Neural crest cell (in vitro differentiated cells): ENCODE results near the gene PLEKHB1. TPM values are rescaled to one million over a fixed set of nuclear protein-coding genes. Genes with fewer than 3 reads are reported as not detected.

ENCODE experiments used
- DNase-seq: peaks from one replicate; pipeline ENCODE4 v3.0.0; 2021; ENCODE audit warnings: low read depth, mixed read lengths, low spot score
- H3K27ac Mint-ChIP-seq: one replicate; pipeline ENCODE4 v1.8.0; 2021; ENCODE audit warnings: mild to moderate bottlenecking, mixed read lengths; ENCODE audit not compliant: unreplicated experiment
- H3K27me3 Mint-ChIP-seq: 2 replicates; pipeline ENCODE4 v1.8.0; 2021; ENCODE audit warnings: low read depth, mild to moderate bottlenecking, mixed read lengths
- H3K36me3 Mint-ChIP-seq: 2 replicates; pipeline ENCODE4 v1.8.0; 2021; ENCODE audit warnings: low read depth, mild to moderate bottlenecking, mixed read lengths
- H3K4me1 Mint-ChIP-seq: 2 replicates; pipeline ENCODE4 v1.8.0; 2021; ENCODE audit warnings: mixed read lengths
- H3K4me3 Mint-ChIP-seq: one replicate; pipeline ENCODE4 v1.8.0; 2021; ENCODE audit warnings: mild to moderate bottlenecking, mixed read lengths
- H3K9me3 Mint-ChIP-seq: 2 replicates; pipeline ENCODE4 v1.8.0; 2021; ENCODE audit warnings: mixed read lengths
- CTCF ChIP-seq: fragments of 200-600 bp; sonication (generic); conservative IDR thresholded peaks from 2 replicates; pipeline ENCODE4 v1.5.0; 2021; ENCODE audit warnings: antibody characterized with exemption, mild to moderate bottlenecking
- total RNA-seq: library from RNA; stranded (reverse); gene quantifications from 2 replicates; pipeline ENCODE4 v1.2.1, GENCODE V29; 2021

The PLEKHB1 gene
- total RNA-seq, 1 donor from 2014 or later: 42.7 TPM

- no peak for TF ChIP-seq CTCF
- Mint-ChIP-seq H3K36me3 (no peaks in the 10 kb centered on the region), H3K9me3 (peaks cover 5% of the 10 kb centered on the region), H3K4me1 (peaks cover 3% of the 10 kb centered on the region), H3K4me3 (no peak overlapping the region), H3K27ac (no peak overlapping the region), H3K27me3 (no peaks in the 10 kb centered on the region)
- DNase-seq: no peak
Observed at GRCh38 chr11:73614591-73614990, 31.8 kb upstream of the PLEKHB1 start.

- peaks cover 9% of the 10 kb centered on the region for H3K4me1 Mint-ChIP-seq
- DNase-seq: no peak
- no peaks in the 10 kb centered on the region for H3K36me3 Mint-ChIP-seq
- no peaks in the 10 kb centered on the region for H3K9me3 Mint-ChIP-seq
- no peak for TF ChIP-seq CTCF
- H3K27me3 Mint-ChIP-seq: peaks cover 20% of the 10 kb centered on the region
- no peak overlapping the region for H3K4me3 Mint-ChIP-seq
- H3K27ac Mint-ChIP-seq: no peak overlapping the region
Observed at GRCh38 chr11:73622926-73623593, 23.3 kb upstream of the PLEKHB1 start.

GRCh38 chr11:73623686-73624085, 22.7 kb upstream of the PLEKHB1 start:
- no peaks in the 10 kb centered on the region for H3K9me3 Mint-ChIP-seq
- no peak for DNase-seq
- no peak overlapping the region for H3K27ac Mint-ChIP-seq
- no peak for TF ChIP-seq CTCF
- H3K27me3 Mint-ChIP-seq: peaks cover 20% of the 10 kb centered on the region
- no peak overlapping the region for H3K4me3 Mint-ChIP-seq
- peaks cover 14% of the 10 kb centered on the region for H3K4me1 Mint-ChIP-seq
- H3K36me3 Mint-ChIP-seq: no peaks in the 10 kb centered on the region

- TF ChIP-seq CTCF: peak; percentile 95
- H3K36me3 Mint-ChIP-seq: no peaks in the 10 kb centered on the region
- H3K4me1 Mint-ChIP-seq: peaks cover 26% of the 10 kb centered on the region
- peaks cover 20% of the 10 kb centered on the region for H3K27me3 Mint-ChIP-seq
- no peak overlapping the region for H3K27ac Mint-ChIP-seq
- no peak overlapping the region for H3K4me3 Mint-ChIP-seq
- H3K9me3 Mint-ChIP-seq: no peaks in the 10 kb centered on the region
- peak; percentile 78 for DNase-seq
Observed at GRCh38 chr11:73625696-73626318, 20.6 kb upstream of the PLEKHB1 start.

- H3K9me3 Mint-ChIP-seq: no peaks in the 10 kb centered on the region
- no peak overlapping the region for H3K27ac Mint-ChIP-seq
- no peak overlapping the region for H3K4me3 Mint-ChIP-seq
- no peak for TF ChIP-seq CTCF
- DNase-seq: no peak
- H3K27me3 Mint-ChIP-seq: peaks cover 2% of the 10 kb centered on the region
- H3K36me3 Mint-ChIP-seq: no peaks in the 10 kb centered on the region
- H3K4me1 Mint-ChIP-seq: peaks cover 41% of the 10 kb centered on the region
Observed at GRCh38 chr11:73629907-73630306, 16.5 kb upstream of the PLEKHB1 start.
